ENCODE results near the gene ATP5MC2. TPM values are rescaled to one million over a fixed set of nuclear protein-coding genes. Genes with fewer than 3 reads are reported as not detected.
"Not testable (repeated sequence)": the region's sequence is repeated elsewhere in the genome, so short reads cannot be mapped to it uniquely, and the experiment has no call there.

ATP5MC2 gene
- 100 to 1,000 TPM; 557 to 624 (median 590) TPM for polyA plus RNA-seq (ENCODE audit: insufficient read length in 4 of 4)

DNA sequence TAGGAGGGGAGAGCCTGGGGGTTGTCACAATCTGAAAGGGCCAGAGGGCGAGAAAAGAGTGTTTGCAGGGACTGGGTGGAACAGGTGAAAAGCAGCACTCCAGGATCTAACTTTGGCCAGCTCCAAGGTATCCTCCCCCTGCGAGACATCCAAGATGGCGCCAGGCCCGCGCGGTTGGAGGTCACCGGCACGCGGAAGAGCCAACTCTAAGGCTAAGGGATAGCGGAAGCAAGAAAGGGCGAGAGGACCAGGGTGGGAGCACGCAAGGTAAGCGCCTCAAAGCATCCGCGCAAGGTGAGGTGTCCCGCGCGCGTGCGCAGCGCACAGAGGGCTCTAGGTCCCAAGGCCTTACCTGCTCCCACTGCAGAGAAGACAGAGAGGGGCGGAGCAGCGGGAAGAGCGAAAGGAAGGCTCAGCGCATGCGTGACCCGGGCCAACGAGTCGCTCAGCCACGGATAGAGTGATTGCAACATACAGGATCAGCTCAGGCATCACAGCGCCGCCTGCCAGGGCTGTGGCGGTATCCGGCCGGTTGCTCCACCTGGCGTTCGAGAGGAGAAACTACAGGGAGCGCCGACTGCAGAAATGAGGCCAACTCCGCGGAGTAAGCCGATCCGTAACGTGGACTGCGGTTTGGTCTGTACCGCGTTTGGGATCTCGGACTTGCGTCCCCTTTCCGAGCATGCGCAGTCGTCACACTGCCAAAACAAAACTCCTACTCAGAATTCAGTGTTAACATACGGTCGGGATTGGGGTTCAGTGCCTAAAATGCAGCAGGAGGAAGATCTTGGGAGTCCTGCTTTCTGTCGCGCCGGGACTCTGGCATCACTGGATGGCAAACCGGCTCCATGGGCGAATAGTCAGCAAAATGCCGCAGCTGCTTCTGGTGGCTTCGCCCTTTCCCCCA is at the start of gene ATP5MC2:
TSS of gene ATP5MC2 (minus strand) at position 383 of the 907 bp plus-strand sequence. CDS start 3,469 bp downstream, outside the sequence.
- peak; percentile 94 to 98 (median 97) for DNase-seq (ENCODE audit: low read depth in 4 of 4, low spot score in 2 of 4)

DNA sequence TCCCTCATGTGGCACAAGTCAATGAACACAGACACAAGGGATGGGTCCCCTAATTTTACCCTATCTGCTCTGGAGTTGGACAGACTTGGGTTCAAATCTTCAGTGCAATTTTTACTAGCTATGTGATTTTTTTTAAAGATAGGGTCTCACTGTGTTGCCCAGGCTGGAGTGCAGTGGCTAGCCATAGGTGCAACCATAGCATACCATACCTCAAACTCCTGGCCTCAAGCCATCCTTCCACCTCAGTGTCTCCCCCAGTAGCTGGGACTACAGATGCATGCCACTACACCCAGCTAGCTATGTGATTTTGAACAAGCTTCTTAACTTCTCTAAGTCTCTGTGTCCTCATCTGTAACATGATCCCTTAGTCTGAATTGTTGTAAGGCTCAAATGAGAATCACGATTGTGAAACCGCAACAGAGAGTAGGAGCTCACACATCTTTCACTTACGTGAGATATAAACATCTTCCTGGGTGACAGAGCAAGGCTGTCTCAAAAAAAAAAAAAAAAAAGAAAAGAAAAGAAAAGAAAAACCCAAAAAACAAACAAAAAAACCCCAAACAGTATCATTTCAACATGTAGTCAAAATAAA is 46.7 kb upstream of the ATP5MC2 start:
- DNase-seq (ENCODE audit: low read depth in 4 of 4, low spot score in 2 of 4): no peak

DNA sequence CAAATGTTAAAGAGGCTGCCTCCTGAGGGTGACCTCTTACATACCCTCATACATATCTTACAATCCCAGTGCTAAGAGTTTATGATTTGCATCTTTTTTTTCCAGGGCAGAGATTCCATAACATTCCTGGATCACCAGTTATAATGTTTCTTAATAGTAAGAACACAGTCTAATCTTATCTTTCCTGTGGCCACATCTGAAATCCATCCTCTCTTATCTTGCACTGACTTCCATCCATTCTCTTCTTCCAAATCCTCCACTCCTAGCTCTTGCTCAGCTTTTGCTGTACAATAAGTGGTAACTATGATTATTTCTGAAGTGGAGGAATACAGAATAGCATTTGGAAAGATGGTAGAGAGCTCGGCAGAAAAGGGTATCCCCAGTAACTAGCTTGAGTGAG is 45.1 kb upstream of the ATP5MC2 start:
- DNase-seq (ENCODE audit: low read depth in 4 of 4, low spot score in 2 of 4): no peak

DNA sequence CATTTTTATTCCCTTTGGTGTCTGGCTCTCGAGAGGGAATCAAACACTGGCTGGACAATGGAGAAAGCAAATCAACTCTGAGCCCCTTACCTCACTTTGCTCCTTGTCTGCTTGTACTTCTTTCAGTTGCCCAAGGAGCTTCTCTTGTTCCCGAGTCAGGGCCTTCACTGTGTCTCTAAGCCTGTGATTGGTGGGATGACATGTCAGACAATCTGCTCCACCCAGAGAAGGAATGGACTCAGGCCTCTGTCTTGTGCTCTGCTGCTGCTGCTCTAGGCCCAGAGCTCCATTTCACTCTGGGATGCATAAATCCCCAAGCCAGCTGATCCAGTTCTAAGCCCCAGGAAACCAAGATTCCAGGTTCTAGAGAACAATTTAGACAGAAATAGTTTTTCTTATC is 43.8 kb upstream of the ATP5MC2 start:
- DNase-seq (ENCODE audit: low read depth in 4 of 4, low spot score in 2 of 4): no peak

DNA sequence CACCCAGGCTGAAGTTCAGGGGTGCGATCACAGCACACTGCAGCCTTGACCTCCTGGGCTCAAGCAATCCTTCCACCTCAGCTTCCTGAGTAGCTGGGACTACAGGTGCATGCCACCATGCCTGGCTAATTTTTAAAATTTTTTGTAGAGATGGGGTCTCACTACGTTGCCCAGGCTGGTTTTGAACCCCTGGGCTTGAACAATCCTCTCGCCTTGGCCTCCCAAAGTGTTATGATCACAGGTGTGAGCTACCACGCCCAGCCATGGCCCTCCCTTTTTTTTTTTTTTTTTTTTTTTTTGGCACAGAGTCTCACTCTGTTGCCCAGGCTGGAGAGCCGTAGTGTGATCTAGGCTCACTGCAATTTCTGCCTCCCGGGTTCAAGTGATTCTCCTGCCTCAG is 42.7 kb upstream of the ATP5MC2 start:
- not testable (repeated sequence) for DNase-seq (ENCODE audit: low read depth in 4 of 4, low spot score in 2 of 4)

DNA sequence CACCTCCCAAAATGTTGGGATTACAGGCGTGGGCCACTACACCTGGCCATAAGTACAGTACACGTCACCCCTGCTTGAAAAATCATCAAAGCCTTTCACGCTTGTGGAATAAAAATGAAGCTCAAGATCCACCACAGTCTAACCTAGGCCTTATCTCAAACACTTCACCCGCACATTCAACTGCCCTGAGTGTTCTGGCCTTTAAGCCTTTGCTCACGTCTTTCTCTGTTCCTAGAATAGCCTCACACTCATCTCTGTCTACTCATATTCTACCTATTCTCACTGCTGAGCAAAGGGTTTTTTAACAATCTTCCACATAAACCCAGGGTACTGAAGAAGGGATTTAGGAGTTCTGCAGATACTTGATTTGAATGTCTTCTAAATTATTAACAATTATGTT is 41.4 kb upstream of the ATP5MC2 start:
- DNase-seq (ENCODE audit: low read depth in 4 of 4, low spot score in 2 of 4): no peak

DNA sequence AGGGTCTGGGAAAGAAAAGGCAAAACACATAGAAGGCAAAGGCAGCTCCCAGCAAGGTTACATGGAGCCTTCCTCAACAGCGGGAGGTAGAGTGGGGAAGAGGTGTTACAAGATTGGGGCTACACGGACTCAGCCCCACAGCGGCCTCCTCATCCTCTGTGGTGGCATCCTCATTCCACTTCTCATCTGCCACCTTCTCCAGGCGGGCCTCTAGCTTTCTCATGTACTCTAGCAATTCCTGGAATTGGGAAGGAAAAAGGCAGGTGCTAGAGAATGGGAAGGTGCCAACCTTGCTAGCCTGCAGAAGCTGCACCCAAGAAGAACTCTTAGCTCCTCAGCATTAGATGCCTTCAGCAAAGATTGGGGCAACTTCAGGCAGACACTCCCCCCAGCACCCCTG is 38.1 kb upstream of the ATP5MC2 start:
- DNase-seq (ENCODE audit: low read depth in 4 of 4, low spot score in 2 of 4): no peak

DNA sequence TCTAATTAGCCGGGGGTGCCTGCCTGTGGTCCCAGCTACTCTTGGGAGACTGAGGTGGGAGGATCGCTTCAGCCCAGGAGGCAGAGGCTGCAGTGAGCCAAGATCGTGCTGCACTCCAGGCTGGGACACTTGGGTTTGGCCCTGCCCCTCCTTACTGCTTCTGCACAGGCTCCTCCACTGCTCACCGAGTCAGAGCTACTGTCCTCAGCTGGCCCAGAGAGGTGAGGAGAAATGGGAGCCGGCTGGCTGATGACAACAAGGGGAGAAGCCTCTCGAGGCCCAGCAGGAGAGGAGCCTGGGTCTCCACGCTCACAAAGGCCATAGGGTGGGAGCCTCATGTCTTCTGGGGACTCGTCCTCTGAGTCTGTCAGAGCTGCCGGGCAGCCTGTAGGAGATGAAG is 37.6 kb upstream of the ATP5MC2 start:
- DNase-seq (ENCODE audit: low read depth in 4 of 4, low spot score in 2 of 4): no peak

DNA sequence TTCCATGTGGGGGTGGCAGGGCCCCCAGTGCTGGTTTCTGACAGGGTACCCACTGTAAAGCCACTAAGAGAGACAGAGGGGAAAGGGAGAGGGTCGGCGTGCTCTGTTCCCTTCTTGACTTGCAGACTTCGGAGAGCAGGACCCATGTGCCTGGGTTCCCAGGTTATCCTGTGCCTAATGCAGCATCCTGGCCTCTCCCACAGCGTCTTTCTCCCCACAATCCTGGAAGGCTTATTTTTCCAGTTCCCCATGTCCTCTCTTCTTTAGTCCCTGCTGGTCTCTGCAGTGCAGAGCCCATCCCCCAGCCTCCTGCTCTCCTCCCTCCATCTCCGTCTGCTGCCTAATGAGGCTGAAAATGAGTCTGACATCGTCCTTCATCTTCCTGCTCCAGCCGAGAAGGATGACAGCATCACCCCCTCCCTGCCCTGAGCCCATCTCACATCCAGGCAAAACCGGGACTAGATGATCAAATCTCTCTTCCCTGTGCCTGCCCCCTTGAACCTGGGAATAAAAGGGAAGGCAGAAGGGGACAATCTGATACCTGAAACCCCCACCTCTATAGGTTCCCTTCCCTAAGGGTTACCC is 36.3 kb upstream of the ATP5MC2 start:
- DNase-seq (ENCODE audit: low read depth in 4 of 4, low spot score in 2 of 4): no peak

DNA sequence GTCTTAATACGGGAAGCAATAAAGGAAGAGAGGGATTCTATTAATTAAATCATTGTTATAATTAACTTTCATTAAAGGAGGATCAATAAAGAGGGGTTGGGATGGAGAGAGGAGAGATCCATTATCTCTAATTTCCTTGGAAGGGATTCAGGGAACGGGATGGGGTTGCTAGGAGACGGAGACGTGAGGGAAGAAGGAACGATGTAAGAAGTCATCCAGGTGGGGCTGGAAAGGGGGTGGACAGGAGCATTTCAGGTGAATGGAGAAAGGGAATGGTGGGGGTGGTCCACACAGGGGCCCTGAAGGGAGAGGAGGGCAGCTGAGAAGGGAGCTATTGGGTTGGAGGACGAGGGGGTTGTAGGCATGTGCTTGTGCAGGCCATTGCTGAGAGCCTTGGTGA is 34.2 kb upstream of the ATP5MC2 start:
- DNase-seq (ENCODE audit: low read depth in 4 of 4, low spot score in 2 of 4): no peak

DNA sequence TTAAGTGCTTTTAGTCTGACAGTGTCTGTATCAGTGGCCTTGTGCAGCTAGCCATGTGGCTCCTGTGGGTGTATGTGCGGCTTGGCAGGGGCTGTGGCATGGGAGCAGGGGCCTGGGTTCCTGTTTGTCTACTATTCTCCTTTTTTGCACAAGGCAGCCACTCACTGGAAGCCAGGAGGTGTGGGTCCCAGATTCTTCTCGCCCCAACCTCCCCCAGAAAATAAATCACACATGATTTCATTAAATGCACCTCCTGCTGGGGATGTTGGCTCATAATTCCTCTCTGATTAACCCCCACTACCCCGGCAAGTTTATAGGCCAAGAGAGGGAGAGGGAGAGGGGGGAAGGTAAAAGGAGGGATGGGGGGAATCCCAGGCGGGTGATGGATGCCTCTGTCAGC is 33.8 kb upstream of the ATP5MC2 start:
- DNase-seq (ENCODE audit: low read depth in 4 of 4, low spot score in 2 of 4): no peak

DNA sequence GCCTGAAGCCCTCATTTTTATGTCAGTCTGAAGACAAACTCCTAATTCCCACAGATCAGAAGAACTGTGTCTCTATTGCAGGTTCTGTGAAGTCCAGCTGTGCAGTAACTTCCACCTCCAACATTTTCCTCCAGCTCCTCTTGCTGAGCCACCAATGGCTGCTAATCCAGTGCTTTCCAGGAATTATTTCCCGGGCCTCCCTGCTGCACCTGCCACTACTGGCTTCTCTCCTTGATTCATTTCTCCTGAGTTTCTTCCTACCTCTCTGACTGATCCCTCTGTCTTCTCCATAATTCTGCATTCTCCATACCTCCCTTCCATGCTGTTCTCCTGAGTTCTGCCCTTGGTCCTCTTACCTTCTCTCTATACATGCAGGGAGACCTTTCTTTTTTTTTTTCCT is 30.2 kb upstream of the ATP5MC2 start:
- no peak for DNase-seq (ENCODE audit: low read depth in 4 of 4, low spot score in 2 of 4)

DNA sequence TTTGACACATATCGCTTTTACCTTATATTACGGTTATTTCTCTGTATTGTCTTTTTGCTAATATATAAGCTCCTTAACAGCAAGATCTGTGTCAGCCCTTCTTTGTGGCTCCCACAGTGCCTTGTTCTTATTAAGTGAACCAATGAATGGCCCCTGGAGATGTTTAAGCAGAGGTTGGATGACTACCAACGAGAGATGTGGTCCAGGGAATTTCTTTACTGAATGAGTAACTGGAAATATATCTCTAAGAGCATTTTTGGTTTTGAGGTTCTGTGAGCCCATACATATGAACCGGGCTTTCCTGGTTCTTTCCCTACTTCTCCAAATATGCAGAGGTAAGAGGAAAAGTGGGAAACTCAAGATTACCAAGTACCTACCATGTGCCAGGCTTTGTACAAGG is 27.9 kb upstream of the ATP5MC2 start:
- DNase-seq (ENCODE audit: low read depth in 4 of 4, low spot score in 2 of 4): no peak

DNA sequence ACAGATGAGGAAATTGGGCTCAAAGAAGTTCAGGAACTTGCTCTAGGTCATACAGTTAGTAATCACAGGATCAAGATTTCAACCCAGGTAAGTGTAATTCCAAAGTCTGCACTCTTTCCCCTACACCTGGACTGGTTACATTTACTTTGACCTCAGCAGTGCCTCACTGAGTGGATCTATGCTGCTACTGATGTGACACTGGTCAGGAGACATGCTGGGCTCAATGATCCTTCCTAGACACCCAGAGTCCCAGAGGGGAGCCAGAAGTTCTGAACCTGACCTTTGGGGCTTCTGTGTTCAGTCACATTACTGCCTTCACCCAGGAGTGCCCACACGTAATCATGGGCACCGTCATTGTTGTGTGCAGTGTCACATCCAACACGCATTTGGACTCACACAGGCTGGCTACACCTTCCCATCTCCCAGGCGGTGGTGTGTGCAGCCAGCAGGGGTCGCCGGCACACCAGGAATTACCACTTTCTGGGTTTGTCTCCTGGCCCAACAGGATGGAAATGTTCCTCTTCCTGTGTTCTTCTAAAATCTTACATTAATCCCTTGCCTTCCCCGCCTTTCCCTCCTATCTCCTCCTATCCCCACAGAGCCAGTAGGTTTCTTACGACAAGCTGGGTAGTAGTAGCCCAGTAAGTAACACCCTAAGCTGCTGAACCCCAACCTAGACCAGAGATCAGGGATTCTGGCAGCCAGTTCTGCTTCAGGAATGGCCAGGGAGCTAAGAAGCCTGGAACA is 25.8 kb upstream of the ATP5MC2 start:
- DNase-seq (ENCODE audit: low read depth in 4 of 4, low spot score in 2 of 4): no peak

DNA sequence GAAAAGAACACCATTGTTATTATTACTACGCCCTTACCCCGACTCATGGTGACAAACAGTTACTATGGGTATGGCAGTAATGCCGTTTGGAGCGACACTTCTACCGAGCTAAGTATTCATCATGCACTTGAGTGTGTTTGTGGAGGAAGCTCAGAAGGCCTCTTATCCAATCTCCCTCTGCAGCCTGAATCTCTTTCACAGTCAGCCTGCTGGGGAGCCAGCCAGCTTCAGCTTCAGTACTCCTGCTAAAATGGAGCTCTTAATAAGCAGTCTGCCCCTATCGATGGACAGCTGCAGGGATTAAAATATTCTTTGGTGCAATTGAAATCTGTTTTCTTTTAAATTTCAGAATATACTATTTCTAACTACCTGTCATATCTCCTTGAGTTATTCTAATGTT is 24.7 kb upstream of the ATP5MC2 start:
- DNase-seq (ENCODE audit: low read depth in 4 of 4, low spot score in 2 of 4): no peak

DNA sequence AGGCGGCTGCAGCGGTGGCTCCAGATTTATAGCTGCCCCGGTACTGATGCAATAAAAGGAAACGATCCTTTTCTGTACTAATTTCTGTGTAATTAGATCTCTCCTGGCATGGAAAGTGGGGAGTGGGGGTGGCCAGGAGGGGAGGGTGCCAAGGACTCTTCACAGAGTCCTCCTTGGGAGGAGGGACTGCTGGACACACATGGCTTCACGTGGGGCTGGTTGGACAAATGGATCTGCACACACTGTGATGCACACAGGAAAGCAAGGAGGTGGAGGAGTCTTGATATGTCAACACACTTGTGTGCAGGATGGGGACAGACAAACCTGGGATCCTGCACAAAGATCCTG is 23.8 kb upstream of the ATP5MC2 start:
- DNase-seq (ENCODE audit: low read depth in 4 of 4, low spot score in 2 of 4): no peak

DNA sequence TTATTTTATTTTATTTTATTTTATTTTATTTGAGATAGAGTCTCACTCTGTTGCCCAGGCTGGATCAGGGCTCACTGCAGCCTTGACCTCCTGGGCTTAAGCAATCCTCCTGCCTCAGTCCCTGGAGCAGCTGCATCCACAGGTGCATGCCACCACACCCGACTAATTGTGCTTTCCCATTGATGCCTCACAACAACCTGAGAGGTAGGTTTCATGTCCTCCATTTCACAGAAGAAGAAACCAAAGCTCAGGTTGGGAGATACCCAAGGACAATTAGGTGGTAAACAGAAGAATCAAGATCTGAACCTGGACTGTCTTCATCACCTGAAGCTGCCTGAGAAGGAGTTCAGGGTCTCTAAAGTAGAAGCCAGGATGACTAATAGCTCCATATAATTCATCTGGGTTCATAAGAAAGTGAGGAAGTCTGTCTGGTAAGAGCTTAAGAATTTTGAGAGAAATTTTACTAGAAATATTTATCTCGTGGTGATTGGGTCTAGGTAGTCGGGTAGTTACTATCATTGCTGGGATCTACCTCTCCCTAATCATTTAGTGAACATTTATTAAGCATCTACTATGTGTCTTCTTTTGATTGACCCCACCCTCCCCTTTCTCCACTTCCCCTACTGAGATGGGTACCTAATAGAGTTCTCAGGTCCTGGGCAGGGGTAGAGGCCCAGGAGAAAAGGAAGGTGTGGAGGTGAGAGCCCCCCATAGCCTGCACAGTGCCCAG is 23.2 kb upstream of the ATP5MC2 start:
- no peak for DNase-seq (ENCODE audit: low read depth in 4 of 4, low spot score in 2 of 4)

DNA sequence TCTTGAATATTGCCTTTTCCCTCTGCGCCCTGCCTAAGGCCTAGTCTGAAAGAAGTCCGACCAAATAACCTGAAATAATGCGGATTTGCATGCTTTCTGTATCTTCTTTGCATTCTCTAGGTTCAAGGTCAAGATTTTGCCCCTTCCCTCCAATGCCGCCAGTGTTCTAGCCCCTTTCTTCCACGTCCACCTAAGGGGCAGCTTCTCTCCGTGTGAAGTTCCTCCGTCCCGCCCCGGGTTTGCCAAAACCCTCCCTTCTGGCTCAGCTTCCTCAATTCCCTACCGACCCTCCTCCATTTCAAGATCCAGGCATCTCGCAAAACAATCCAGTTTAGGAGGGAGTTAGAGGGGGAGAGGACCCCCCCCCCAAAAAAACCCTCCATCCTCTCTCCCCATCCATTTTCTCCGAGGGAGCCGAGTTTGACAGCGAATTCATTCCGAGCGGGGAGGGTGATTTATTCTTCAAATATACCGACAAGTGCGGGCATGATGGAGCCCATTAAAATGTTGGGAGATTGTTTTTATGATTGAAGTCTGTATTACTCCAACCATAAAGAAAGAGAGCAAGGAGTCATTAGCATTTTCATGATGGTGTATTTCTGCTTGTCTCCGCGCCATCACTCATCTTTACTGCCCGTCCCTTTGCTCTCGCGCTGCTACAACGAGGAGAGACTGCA is 20.9 kb upstream of the ATP5MC2 start:
- DNase-seq (ENCODE audit: low read depth in 4 of 4, low spot score in 2 of 4): no peak

DNA sequence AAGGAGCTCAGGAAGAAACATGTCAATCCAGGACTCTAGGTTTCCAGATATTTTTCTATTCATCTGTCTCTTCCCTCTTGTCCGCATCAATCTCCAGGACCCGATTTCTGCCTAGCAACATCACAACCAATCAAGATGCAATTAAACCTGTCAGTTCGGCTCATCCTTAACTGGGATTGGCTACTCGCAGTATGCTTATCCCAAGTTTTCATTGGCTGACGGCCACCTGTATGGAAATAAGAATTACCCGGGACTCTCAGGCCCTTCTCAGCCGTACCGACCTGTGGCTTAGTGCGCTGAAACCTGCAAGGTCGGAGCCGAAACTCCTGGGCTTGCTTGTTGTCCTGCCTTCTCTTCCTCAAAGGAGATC is 20.4 kb upstream of the ATP5MC2 start:
- peak in 2 of 4 donors; percentile 80 to 91 for DNase-seq (ENCODE audit: low read depth in 4 of 4, low spot score in 2 of 4)
